GM23338 (cell line): ENCODE results near the gene IGF2BP2.

ENCODE experiments used
- EZH2 ChIP-seq: fragments of 200-600 bp; sonication (generic); IDR thresholded peaks from one replicate; pipeline ENCODE4 v1.8.0; 2017; ENCODE audit warnings: antibody characterized with exemption, mild to moderate bottlenecking, low read depth; ENCODE audit not compliant: unreplicated experiment
- TF ChIP-seq, protein P1 (sequence below), 2 experiments: fragments of 200-600 bp in 1 of 2; sonication (generic) in 1 of 2; conservative IDR thresholded peaks; 2 replicates each; pipeline versions ENCODE4 v1.5.1 to v1.6.1; 2016 to 2017; ENCODE audit warnings: antibody characterized with exemption in 2 of 2, low read depth in 2 of 2, mild to moderate bottlenecking in 2 of 2, moderate library complexity in 1 of 2

DNA sequence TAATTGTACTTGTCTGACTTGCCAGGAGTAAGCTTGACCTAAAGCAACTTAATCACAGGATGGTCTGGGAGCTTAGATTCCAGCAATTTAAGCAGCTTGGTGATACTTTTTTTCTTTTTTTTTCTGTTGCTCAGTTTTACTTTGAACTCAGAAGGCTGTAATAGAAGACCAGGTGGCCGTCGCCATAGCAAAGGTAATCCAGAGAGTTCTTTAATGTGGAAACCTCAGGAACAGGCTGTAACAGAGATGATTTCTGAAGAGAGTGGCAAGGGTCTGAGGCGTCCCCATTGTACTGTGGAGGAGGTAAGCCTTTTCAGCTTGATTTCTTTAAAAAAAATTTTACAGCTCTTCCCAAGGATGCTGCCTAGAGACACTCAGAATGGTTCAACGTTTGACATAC, 218.6 kb downstream of the IGF2BP2 start:
- TF ChIP-seq, protein P1, sequence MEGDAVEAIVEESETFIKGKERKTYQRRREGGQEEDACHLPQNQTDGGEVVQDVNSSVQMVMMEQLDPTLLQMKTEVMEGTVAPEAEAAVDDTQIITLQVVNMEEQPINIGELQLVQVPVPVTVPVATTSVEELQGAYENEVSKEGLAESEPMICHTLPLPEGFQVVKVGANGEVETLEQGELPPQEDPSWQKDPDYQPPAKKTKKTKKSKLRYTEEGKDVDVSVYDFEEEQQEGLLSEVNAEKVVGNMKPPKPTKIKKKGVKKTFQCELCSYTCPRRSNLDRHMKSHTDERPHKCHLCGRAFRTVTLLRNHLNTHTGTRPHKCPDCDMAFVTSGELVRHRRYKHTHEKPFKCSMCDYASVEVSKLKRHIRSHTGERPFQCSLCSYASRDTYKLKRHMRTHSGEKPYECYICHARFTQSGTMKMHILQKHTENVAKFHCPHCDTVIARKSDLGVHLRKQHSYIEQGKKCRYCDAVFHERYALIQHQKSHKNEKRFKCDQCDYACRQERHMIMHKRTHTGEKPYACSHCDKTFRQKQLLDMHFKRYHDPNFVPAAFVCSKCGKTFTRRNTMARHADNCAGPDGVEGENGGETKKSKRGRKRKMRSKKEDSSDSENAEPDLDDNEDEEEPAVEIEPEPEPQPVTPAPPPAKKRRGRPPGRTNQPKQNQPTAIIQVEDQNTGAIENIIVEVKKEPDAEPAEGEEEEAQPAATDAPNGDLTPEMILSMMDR (conservative IDR thresholded peaks at IDR 0.05; ENCODE audit: low read depth in 2 of 2) = no peak
- TF ChIP-seq EZH2 = no peak
